Activated B cell treated with CpG ODN at 0.5 μM for 24 hours (primary cell): ENCODE results near the gene CYP39A1. TPM values are rescaled to one million over a fixed set of nuclear protein-coding genes. Genes with fewer than 3 reads are reported as not detected.

ENCODE experiments used
- ATAC-seq: fragments of 200-7000 bp; cut with Tn5 transposase; one replicate; pipeline ENCODE4 v1.10.0; 2021; ENCODE audit warnings: low read depth, mild to moderate bottlenecking, moderate library complexity
- CTCF ChIA-PET: fragments of 350-600 bp; sonication (Branson Sonifier 250); formaldehyde crosslinking; loops from one replicate; lab custom pipeline; 2021; ENCODE audit warnings: antibody characterized with exemption; lab: Charles Lee
- POLR2A ChIA-PET: fragments of 350-600 bp; sonication (Branson Sonifier 250); formaldehyde crosslinking; loops from one replicate; lab custom pipeline; 2021; ENCODE audit warnings: antibody characterized with exemption; lab: Charles Lee
- DNase-seq: peaks from one replicate; pipeline ENCODE4 v3.0.0; 2022
- H3K27ac Mint-ChIP-seq: one replicate; pipeline ENCODE4 v1.8.0; 2020; ENCODE audit warnings: mixed read lengths
- H3K27me3 Mint-ChIP-seq: one replicate; pipeline ENCODE4 v1.8.0; 2021; ENCODE audit warnings: mixed read lengths
- H3K36me3 Mint-ChIP-seq: one replicate; pipeline ENCODE4 v1.8.0; 2021; ENCODE audit warnings: low read depth, mixed read lengths
- H3K4me1 Mint-ChIP-seq: one replicate; pipeline ENCODE4 v1.8.0; 2021; ENCODE audit warnings: mixed read lengths
- H3K4me3 Mint-ChIP-seq: one replicate; pipeline ENCODE4 v1.8.0; 2020; ENCODE audit warnings: mild to moderate bottlenecking, mixed read lengths
- H3K9me3 Mint-ChIP-seq: one replicate; pipeline ENCODE4 v1.8.0; 2020; ENCODE audit warnings: mixed read lengths
- CTCF ChIP-seq: fragments of 200-600 bp; IDR thresholded peaks from one replicate; pipeline ENCODE4 v1.8.0; 2022; ENCODE audit warnings: antibody characterized with exemption, mild to moderate bottlenecking
- intact Hi-C: fragments of 100-400 bp; cut with micrococcal nuclease; formaldehyde crosslinking; loops from one replicate; pipeline ENCODE4 v1.15.1; 2024
- total RNA-seq: library from RNA; stranded (reverse); gene quantifications from 2 replicates; pipeline ENCODE4 v1.2.3, GENCODE V29; 2022

The CYP39A1 gene
- total RNA-seq, 1 donor from 2014 or later: not detected

GRCh38 chr6:46689657-46690056 is 37.0 kb upstream of the CYP39A1 start:
- H3K4me1 Mint-ChIP-seq: no peaks in the 10 kb centered on the region
- ATAC-seq: no peak
- POLR2A ChIA-PET: no interaction called here
- CTCF ChIA-PET: no interaction called here
- intact Hi-C loops: no loop called here
- no peak for TF ChIP-seq CTCF
- H3K27me3 Mint-ChIP-seq: no peaks in the 10 kb centered on the region
- no peaks in the 10 kb centered on the region for H3K9me3 Mint-ChIP-seq
- H3K4me3 Mint-ChIP-seq: no peak overlapping the region
- no peaks in the 10 kb centered on the region for H3K36me3 Mint-ChIP-seq
- DNase-seq: no peak
- no peak overlapping the region for H3K27ac Mint-ChIP-seq

GRCh38 chr6:46688966-46689335 is 36.3 kb upstream of the CYP39A1 start:
- ChIA-PET POLR2A (no interaction called here), CTCF (no interaction called here)
- intact Hi-C loops: no loop called here
- H3K4me1 Mint-ChIP-seq: no peaks in the 10 kb centered on the region
- H3K27me3 Mint-ChIP-seq: no peaks in the 10 kb centered on the region
- no peaks in the 10 kb centered on the region for H3K9me3 Mint-ChIP-seq
- H3K4me3 Mint-ChIP-seq: no peak overlapping the region
- ATAC-seq (no peak), DNase-seq (no peak)
- no peak overlapping the region for H3K27ac Mint-ChIP-seq
- H3K36me3 Mint-ChIP-seq: no peaks in the 10 kb centered on the region
- no peak for TF ChIP-seq CTCF

- peaks cover 2% of the 10 kb centered on the region for H3K27me3 Mint-ChIP-seq
- CTCF ChIA-PET: no interaction called here
- POLR2A ChIA-PET: no interaction called here
- intact Hi-C loops: no loop called here
- no peak overlapping the region for H3K4me3 Mint-ChIP-seq
- ATAC-seq (no peak), DNase-seq (no peak)
- H3K9me3 Mint-ChIP-seq: no peaks in the 10 kb centered on the region
- no peak for TF ChIP-seq CTCF
- no peak overlapping the region for H3K27ac Mint-ChIP-seq
- H3K36me3 Mint-ChIP-seq: no peaks in the 10 kb centered on the region
- no peaks in the 10 kb centered on the region for H3K4me1 Mint-ChIP-seq
These were observed 35.7 kb upstream of the CYP39A1 start for GRCh38 chr6:46688117-46688965.

- no peak for DNase-seq
- Mint-ChIP-seq H3K36me3 (no peaks in the 10 kb centered on the region), H3K4me3 (no peak within 1 kb of the TSS), H3K4me1 (no peaks in the 10 kb centered on the region), H3K27ac (no peak within 1 kb of the TSS), H3K27me3 (peaks cover 6% of the 10 kb centered on the region), H3K9me3 (no peaks in the 10 kb centered on the region)
- intact Hi-C loops: no loop called here
- TF ChIP-seq CTCF: no peak
- no peak for ATAC-seq
- ChIA-PET CTCF (no interaction called here), POLR2A (no interaction called here)
These were observed 35.0 kb upstream of the CYP39A1 start, which contains the start of gene TDRD6 for GRCh38 chr6:46687619-46688097. Gene TDRD6, plus strand, starts transcription at chr6:46687885. Its CDS starts 244 bp downstream, at chr6:46688129.

- H3K36me3 Mint-ChIP-seq: no peaks in the 10 kb centered on the region
- intact Hi-C loops: no loop called here
- H3K4me1 Mint-ChIP-seq: no peaks in the 10 kb centered on the region
- ChIA-PET POLR2A (no interaction called here), CTCF (interaction anchor here (0.8 kb wide), 1 partner anchor 74 kb away, joined by 3 read pairs; no protein-coding TSS in a partner anchor)
- ATAC-seq: no peak
- TF ChIP-seq CTCF: no peak
- no peak for DNase-seq
- peaks cover 14% of the 10 kb centered on the region for H3K27me3 Mint-ChIP-seq
- no peak overlapping the region for H3K4me3 Mint-ChIP-seq
- no peak overlapping the region for H3K27ac Mint-ChIP-seq
- H3K9me3 Mint-ChIP-seq: no peaks in the 10 kb centered on the region
These were observed 32.2 kb upstream of the CYP39A1 start for GRCh38 chr6:46684771-46685170.
